Stimulated activated CD4-positive, alpha-beta T cell treated with anti-CD3 and anti-CD28 coated beads, Interleukin-15, amount 100 ng/mL, for 48 hours (primary cell): ENCODE data around the gene MAP3K5.

Source experiments
- DNase-seq, 2 donors: peaks; one replicate each; pipeline ENCODE4 v3.0.0-alpha.2; 2020; ENCODE audit warnings: low read depth in 2 of 2

The MAP3K5 gene

DNA sequence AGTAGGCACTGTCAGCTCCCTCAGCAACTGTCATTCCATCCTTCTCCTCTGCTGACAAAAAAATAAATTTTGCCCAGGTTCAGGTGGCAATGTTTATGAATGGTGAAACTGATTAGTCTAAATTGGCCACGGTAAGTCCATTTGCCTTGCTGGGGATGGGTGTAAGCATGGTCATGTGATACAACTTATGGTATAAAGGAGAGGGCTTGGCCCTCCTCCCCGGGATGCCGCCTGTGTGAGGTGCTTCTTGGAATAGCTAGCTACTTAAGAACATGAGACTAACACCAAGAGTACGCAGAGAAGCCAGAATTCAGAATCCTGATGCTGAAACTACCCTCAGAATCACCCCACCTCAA lies 147.7 kb downstream of the MAP3K5 start:
- DNase-seq = no peak

DNA sequence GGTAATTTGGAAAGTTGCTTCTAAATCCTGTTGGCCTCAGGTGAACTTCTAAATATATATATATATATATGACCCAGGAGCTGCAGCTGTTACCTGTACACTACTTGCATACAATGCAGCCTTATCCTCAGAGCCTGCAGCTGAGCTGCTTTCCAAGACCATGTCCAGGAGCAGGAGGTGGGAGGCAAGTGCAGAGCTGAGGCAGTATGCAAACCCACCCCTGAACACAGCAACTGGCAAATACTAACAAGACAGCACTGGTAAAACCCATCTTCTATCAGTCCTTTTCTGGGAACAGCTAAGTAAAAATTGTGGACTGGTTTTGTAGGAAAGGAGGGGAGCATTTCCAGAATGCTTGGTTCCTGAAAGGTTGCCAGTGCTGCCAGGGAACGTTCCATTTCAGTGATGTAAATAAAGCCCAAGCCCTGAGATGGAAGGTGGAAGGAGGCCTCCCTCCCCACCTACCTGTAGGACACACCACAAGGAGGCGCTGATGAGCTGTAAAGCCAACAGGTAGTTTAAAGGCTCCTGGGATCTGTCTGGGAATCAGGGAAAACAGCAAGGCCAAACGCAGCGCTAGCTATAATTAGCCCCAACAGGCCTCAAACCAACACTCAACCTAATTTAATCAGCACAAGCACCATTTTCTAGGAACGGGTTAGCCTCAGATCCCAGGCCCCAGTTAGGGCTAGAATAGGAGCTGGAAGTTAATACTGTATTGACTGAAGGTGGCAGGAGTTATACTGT lies 148.3 kb downstream of the MAP3K5 start:
- peak; percentile 40 to 71 for DNase-seq

DNA sequence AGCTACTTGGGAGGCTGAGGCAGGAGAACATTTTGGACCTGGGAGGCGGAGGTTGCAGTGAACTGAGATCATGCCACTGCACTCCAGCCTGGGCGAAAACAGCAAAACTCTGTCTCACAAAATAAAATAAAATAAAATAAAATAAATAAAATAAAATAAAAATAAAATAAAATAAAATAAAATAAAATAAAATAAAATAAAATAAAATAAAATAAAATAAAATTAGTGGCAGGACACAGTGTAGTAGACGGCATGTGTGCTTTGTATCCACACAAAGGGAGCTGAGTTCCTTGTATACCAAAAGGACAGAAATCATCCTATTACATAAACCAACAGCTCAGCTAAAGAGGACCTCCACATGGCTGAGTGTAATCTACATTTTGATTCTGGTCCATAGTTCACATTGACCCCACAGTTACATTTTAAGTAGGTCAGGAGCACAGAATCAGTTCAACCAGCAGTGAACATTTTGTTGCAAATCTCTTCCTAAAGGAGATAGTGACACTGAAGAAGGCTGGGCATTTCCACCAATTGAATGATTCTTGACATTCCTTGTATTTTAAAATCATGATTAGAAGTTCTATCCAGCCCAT lies 150.3 kb downstream of the MAP3K5 start:
- no peak for DNase-seq

DNA sequence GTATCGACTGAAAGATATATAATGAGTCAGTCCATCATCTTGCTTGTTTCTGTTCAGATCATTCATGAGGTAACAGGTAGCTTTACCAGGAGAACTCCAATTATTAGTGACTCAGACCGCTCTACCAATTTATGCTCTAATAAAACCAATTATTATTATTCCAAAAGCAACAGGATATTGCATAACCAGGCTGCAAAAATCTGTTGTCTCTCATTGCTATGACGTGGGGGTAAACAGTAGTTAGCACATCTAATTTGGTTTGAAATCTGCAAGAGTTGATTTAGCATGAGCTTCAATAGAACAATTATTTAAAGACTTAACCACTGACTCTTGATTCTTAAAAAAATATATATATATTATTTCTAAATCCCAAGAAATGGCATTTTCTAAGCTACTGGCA lies 151.1 kb downstream of the MAP3K5 start:
- no peak for DNase-seq

DNA sequence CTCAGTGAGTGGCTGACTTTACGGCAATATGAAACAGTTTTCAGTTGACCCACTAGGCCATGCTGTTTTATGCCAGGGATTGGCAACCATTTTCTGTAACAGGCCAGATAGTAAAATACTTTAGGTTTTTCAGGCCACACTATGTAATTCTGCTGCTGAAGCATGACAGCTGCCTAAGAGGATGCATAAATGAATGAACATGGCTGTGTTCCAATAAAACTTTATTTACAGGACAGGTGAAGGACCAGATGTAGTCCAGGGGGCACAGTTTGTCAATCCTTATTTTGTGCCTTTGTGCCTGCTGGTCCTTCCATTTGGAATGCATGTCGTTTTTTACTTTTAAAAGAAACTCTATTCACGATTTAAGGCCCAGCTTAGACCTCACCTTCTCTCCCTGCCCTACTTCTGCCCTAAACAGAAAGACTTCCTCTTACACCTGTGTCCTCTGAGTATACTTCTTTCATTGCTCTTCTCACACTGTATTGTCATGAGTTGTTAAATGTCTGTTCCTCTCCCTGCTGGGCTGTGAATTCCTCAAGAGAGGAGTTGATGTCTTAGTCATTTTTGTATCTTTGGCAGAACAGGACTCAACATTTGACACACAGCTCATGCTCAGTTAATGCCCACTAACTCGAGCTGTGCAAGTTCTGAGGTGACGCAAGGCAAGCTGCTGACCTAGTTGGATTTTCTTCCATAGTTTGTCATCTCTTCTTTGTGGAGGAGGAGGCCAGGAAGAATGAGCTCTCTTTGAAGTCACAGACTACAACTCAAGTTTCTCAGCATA lies 152.0 kb downstream of the MAP3K5 start:
- no peak for DNase-seq

DNA sequence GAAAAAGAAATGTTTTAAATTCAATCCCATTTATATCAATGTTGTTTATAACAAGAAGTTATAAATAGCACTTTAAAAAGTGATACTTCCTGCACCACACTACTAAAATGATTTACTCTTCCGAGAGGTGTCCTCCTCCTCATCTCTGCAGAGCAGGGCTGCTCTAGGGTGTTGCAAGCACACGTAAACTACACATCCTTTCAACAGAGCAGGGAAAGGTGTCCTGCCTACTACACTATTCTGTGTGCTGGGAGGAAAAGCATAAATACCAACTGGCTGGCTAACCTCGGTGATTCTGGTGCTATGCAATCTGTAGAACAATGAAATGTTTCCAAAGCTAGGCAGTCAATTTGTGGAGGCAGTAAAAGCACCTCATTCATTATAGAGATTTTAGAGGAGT lies 152.6 kb downstream of the MAP3K5 start:
- DNase-seq = no peak

DNA sequence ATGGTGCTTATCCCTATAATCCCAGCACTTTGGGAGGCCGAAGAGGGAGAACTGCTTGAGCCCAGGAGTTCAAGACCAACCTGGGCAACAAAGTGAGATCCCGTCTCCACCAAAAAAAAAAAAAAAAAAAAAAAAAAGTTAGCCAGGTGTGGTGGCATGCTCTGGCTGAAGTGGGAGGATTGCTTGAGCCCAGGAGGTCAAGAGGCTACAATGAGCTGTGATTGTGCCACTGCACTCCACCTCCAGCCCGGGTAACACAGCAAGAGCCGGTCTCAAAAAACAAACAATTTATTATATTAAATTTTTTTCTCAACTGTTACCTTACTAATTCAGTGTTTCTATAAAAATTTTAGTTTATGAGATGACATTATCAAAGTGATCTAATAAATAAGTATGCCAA lies 156.7 kb downstream of the MAP3K5 start:
- no peak for DNase-seq

DNA sequence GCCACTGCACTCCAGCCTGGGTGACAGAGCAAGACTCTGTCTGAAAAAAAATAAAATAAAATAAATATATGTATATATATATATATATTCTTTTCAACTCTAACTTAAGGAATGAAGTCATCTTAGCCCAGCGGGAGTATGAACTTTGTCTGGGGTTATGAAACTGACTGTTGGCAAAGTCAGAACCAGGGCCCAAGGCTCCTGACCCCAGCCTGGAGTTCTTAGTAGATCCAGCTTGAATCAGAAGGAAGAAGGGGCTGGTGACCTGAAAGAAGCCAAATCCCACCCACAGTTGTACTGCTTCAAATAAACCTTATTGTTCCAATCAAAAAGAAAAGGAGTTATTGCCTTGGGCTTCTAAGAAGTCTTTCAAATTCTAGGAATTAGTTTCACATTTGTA lies 158.9 kb downstream of the MAP3K5 start:
- no peak for DNase-seq

DNA sequence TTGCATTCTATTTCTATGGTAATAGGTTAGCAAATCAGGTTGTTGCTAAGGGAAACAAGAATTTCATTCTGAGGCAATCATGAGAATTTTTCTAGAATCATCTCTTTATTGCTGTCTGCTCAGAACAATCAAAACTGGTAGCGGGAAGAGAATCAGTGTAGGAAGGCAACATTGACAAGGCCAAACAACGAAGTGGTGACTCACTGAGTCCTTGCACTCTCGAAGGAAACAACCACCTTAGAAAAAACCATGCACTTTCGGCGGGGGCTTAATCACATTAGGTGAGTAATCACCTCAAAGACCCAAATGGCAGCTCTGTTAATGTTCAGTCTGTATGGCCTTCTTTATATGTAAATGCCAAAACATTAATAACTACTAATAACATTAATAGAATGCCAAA lies 163.3 kb downstream of the MAP3K5 start:
- DNase-seq = no peak

DNA sequence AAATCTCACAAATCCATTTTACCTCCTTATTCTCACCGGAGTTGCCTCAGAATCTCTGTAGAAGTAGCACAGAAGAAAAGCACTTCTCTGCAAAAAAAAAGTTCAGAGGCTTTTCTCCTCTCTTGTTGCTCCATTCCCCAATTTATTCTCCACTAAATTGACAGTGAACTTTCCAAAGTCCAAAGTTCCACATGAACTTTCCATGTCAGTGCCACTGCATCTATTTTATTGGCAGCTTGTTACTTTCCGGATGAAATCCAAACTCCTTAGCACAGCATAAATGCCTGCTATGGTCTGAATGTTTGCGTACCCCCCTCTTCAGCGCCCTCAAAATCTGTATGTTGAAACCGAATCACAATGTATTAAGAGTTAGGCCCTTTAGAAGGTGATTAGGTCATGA lies 165.1 kb downstream of the MAP3K5 start:
- DNase-seq = no peak

DNA sequence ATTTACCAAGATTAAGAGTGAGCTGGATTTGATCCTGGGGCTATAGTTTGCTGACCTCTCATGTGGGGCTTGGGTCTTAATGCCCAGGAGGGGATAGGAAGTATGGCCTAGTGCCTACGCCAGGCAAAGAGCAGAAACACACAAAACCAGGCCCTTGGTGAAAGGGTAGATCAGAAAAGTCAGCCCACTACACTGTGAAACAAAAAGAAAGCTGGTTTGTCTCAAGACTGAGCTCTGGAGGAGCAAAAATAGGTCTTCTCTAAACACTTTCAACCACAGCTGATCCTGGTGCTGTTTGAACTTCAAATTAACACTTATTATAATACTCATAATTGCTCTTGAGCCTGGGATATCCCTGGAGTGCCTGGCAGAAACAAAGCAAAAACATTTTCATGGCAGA lies 167.0 kb downstream of the MAP3K5 start:
- no peak for DNase-seq

DNA sequence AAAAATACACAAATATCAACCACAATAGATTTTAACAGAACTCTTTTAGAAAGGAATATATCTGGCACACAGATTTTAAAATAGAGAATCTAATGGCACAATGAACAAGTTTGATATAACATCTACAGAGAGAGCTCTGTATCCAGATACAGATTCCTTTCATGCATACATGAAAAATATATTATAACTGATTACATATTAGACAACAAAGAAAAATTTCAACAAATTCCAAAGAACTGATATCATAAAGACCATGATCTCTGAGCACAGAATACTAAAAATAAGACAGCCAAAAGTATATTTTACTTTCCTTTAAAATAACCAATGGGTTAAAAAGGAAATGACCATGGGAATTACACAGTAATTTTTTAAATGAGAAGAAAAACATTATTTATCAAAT lies 167.9 kb downstream of the MAP3K5 start:
- no peak for DNase-seq

DNA sequence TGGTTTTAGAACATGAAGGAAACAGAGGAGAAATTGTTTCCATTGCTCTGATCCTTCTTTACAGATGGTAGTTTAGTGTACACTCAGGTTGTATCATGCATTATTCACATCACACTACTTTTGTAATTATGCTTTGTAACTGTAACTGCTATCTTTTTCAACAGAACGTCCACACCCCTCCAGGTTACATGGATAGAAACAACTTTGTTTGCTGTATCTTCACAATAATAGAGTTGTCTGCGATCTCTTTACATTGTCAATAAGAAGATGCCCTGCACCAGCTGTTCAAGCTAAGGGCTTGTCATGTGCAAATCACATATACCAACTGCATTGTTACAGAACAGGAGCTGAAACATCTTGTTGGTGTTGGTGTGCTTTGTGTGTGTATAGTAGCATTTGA lies 174.2 kb downstream of the MAP3K5 start:
- no peak for DNase-seq

DNA sequence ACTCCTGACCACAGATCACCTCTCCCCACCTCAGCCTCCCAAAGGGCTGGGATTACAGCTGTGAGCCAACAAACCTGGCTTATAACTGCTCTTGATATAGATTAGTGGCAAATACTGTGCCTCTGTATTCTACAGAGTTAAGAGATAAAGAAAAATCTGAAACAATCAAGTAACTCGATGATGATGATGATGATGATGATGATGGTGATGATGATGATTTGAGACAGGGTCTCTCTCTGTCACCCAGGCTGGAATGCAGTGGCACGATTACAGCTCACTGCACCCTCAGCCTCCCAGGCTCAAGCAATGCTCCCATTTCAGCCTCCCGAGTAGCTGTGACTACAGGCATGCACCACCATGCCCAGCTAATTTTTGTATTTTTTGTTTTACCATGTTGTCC lies 175.8 kb downstream of the MAP3K5 start:
- no peak for DNase-seq

DNA sequence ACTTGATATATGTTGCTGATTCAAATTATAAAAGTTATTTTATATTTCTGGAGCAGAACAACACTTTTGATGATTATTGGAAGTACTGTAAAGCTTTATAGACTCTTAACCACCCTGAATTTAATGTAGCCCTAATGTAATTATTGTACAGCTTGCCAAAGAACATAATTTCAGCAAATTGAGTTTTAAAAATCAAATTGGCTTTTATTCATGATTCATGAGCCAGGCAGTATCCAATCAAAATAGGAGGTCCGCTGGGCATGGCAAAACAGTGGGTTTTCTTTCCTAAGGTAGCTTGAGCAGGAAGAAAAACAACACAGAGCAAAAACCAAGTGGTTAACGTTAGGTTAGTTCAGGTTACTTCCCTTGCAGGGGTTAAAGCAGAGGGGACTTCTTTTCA lies 177.3 kb downstream of the MAP3K5 start:
- no peak for DNase-seq

DNA sequence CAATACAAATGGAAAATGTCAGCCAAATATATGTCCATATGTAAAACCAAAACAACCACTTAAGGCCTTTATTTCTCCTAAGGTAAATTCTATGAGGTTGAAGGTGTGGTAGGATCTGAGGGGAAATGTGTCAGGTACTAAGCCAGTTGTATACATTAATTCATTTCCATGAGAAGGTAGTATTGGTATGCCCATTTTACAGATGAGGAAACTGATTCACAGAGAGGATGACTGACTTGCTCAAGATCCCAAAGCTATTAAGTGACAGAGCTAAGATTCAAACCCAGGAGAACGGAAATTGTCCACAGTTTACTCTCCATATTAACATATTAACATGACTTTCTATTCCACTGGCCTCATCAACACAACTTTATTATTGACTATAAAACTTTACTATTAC lies 177.9 kb downstream of the MAP3K5 start:
- DNase-seq = no peak

DNA sequence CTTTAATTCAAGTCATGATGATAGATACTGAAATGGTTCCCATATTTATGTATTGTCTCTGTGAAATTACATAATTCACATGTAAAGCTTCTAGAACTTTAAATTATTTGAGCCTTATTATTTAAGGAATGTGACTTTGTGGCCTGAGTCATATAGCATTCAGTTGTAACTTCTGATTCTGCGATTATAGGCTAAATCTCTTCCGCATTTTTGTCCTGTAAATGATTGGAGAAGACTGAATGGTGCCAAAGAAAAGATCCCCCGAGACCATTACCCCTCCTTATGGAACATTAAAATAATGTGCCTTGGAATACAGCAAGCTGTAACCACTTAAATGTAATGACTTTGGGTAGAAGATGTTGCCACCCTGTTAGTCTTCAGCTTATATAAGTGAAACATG lies 178.8 kb downstream of the MAP3K5 start:
- DNase-seq = no peak

DNA sequence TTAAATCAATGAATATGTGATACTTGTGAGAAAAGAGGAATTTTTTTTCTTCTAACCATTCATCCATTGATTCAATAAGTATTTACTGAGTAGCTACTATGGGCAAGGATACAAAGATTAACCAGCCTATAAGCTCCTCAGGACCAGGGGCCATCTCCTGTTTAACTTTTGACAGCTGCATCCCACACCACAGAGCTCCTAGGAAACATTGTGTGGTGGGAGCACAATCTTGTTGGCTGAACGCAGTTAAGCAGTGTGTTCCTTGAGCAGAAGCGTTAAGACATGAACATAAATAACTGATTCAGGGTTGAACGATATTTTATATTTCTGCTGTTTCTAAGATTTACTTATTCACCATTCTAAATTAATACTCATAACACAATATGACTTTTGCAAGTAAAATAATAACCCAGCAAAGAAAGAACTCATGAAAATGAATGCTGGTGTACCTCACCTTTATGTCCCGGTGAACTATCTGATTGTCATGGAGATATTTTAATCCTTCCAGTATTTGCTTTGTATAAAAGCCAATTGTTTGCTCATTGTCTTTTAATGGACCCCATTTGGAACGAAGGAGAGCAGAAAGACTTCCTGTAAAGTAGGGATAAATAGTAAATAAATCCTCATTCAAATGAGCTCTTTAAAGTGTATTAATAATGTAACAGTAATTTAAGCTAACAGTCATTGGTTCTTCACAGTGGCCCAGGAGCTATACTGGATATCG lies 179.4 kb downstream of the MAP3K5 start:
- no peak for DNase-seq

DNA sequence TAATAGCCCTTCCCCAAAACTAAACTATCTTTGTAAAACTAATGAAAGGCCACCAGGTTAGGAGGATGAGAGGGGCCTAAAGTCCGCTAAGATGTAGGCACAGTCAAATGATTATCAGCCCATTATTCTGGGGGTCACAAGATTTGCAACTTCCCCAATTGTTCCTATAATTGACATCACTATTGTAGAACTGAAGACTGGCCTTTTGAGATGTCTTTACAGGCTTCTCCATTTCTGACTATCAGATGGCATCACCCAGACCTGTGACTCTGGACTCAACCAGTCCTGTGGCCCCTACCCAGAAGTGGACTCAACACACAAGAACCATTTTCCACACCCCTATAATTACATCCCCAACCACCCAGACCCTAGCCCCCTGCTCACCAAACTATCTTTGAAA lies 180.5 kb downstream of the MAP3K5 start:
- DNase-seq = no peak

DNA sequence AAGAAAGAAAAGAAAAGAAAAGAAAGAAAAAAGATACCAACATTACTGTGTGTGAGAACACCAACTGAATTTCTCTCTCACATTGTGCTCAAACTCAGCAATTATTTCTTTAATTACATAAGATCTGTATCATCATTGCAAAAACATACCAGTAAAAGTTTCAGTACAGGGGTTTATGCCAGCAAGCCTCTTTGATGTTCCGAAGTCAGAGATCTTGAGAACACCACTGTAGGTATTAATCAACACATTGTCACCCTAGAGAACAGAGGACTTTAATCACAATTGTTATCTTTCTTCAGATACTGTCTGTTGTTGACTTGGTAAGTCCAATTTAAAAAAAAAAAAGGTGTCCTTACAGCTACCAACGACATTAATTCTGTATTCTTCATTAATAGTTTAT lies 181.1 kb downstream of the MAP3K5 start:
- DNase-seq = no peak

DNA sequence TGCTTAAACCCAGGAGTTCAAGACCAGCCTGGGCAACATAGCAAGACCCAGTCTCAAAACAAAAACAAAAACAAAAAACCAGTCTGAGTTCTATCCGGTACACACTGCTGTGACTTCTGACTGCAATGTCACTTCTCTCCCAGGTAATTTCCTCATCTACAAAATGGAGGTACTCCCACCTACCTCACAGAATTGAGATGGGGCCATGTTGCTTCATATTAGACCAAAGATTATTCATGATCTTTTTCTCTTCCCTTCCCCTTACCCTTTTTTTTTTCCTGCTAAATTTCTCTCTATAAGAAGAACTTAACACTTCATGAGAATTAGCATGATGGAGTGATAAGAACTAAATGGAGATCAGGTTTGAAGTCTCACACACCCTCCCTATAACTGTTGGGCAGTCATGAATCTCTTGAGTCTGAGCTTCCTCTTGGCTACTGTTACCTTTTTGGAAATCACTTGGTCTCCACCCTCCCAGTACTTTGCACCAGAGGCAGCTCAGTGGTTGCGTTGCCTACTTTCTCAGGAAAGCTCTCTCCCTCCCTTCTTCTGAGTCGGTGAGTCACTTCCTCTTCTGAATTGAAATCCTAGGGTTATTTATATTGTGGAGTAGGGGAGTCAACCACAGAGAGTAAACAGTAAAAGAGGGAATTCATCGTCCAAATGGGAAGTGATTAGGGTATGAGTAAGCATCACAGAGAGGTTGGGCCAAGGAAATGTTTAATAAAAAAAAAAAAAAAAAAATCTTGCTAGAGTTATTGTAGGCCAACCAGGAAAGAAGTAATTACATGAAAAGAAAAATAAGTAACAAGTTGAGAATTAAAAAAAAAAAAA lies 182.2 kb downstream of the MAP3K5 start:
- no peak for DNase-seq

DNA sequence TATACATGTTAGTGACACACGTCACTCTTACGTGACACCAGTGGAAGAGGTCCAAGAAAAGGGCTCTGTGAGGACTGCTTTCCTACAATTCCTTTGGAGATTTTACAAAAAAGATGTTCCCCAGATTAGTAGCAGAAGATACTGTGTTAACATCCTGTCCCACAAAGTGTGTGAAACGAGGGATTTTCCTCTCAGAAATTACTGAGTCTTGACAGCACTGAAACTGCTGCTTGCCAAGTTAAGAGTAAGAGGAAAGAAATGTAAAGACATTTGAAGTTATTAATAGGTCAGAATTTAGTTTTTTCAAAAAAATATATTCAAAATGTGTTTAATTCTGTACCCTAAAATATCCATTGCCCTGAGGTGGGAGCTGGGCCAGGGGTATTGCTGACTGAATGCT lies 183.3 kb downstream of the MAP3K5 start:
- no peak for DNase-seq
